Mucosa of gallbladder (tissue), 1 donor: ENCODE results near the gene THAP6. TPM values are rescaled to one million over a fixed set of nuclear protein-coding genes. Genes with fewer than 3 reads are reported as not detected.

Experiments
- total RNA-seq: library from RNA; stranded (reverse); gene quantifications from one replicate; pipeline ENCODE4 v1.2.1, GENCODE V29; 2021
- donor health status: DM: no; HTN: no; CAD: no.

The THAP6 gene
- total RNA-seq, 1 donor from 2014 or later: 15.3 TPM

Other genes with a start within 250 kb of the THAP6 start
- 26.1 TPM for gene RCHY1, start 70 bp upstream of the THAP6 start, total RNA-seq
- not detected for gene ODAPH, start 41.6 kb downstream of the THAP6 start, total RNA-seq
- gene CDKL2, start 116.1 kb downstream of the THAP6 start, total RNA-seq: 2.4 TPM
- gene G3BP2, start 158.9 kb downstream of the THAP6 start, total RNA-seq: 146 TPM
- gene USO1, start 210.1 kb downstream of the THAP6 start, total RNA-seq: 66.8 TPM